DMS53 (cell line): Measurements from ENCODE around the gene CMPK2.
"Not testable (repeated sequence)": the region's sequence is repeated elsewhere in the genome, so short reads cannot be mapped to it uniquely, and the experiment has no call there.

Source experiments
- DNase-seq: peaks from one replicate; lab custom pipeline; 2025; lab: John Stamatoyannopoulos, UW

CMPK2 gene

DNA sequence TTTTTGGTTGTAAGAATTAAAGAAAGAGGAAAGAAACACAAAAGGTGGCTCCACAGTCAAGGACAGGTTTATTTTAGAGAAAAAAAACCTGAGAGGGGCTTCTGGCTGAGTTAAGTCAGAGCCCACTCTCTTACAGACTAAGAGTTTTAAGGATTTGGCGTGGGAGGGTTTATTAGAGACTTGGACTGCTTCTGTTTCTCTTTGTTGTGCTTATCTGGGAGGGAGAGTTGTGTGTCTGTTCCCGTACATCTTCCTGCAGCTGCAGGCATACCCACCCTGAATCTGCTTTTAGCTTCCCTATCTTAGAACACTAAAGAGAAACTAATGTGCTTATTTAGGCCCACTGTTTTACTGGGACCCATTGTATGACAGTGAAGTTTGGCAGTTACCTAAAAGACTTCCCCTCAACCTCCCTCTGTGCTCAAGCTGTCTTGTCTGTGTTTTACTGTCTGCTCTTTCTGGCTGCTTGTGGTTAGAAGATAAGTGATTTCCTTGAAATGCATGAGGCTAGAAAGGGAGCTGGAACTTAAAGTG is 14.6 kb upstream of the CMPK2 start:
- no peak for DNase-seq

DNA sequence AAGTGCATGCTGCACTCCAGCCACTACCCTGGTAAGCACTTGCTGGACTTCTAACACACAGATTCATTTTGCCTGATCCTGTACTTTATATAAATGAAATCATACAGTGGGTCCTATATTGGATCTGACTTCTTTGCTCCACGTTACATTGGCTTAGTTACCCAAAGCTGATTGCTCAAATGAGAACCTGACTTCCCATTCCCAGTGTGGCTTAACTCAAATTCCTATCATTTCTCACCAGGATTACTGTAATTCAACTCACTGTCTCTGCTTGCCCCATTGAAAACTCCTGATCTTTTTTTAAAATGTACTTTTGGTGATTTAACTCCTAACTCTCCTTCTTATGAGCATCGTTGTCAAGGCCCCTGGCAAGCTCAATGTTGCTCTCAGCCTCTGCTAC is 13.3 kb upstream of the CMPK2 start:
- no peak for DNase-seq

DNA sequence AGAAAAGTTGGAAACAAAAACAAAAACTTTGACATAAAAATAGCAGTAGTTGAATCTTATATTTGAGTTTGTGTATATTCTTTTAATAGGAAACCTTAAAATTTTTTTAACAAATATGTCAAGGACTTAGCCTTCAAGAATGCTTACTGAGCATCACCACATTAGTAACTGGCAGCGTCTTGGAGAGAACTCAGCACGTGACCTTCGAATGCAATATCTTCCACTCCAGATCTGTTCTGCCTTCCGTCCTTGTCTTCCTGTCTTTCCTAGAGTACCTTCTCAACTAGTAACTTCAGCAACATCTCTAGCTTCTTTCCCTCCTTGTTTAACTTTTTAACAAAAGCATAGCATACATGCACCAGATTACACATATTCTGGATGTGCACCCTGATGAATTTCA is 12.8 kb upstream of the CMPK2 start:
- DNase-seq: no peak

DNA sequence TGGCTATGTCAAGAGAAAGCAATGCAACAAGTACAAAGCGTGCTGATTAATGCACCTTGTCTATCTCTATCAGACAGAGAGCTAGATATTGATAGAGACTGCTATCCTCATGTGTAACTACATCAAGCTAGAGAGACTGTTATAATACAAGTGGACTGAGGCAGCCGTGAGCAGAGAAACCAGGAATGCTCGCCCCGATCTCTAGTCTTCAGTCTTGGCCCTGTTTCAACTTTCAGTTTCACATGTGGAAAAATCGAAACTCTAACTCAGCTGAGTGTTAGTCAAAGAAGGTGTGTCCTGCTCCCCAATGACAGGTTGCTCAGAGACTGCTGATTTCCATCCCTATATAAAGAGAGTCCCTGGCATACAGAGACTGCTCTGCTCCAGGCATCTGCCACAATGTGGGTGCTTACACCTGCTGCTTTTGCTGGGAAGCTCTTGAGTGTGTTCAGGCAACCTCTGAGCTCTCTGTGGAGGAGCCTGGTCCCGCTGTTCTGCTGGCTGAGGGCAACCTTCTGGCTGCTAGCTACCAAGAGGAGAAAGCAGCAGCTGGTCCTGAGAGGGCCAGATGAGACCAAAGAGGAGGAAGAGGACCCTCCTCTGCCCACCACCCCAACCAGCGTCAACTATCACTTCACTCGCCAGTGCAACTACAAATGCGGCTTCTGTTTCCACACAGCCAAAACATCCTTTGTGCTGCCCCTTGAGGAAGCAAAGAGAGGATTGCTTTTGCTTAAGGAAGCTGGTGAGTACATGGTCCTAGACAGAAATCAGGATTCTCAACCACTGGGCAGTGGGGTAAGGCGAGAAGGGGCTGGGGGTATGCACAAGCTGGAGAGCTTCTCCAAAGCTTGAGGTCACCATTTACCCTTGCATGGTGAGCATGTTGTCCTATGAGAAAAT is 11.9 kb upstream of the CMPK2 start, which contains the start of gene RSAD2:
Gene RSAD2, plus strand, starts transcription at position 376 of the 903 bp plus-strand sequence. Its CDS starts 24 bp downstream, at position 400.
- DNase-seq: peak; percentile 70

DNA sequence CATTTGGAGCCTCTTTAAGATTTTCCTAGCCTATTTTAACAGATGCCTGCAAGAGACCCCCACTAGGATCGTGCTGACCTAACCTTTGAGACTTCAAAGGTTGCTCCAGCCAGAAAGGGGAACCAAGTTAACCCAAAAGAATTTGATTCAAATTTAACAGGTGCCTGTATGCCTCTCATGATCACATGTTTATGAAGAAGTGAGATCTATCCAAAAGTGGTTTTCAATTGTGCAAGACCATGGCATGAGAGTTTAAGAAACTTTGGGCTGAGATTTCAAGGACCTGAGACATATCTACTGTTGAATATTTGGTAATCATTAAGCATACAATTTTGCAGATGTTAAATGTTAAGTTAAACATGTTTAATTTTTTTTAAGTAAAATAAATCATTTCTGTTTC is 10.6 kb upstream of the CMPK2 start:
- no peak for DNase-seq

DNA sequence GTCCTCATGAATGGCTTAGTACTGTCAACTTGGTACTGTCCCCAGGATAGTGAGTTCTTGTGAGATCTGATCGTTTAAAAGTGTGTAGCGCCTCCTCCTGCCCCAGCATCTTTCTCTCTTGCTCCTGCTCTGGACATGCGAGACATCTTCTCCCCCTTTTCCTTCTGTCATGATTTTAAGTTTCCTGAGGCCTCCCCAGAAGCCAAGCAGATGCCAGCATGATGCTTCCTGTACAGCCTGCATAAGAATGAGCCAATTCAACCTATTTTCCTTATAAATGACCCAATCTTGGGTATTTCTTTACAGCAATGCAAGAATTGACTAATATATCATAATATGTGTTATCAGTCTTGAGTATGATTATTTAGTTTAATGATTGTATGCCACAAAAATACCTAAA is 8.3 kb upstream of the CMPK2 start:
- DNase-seq: no peak

DNA sequence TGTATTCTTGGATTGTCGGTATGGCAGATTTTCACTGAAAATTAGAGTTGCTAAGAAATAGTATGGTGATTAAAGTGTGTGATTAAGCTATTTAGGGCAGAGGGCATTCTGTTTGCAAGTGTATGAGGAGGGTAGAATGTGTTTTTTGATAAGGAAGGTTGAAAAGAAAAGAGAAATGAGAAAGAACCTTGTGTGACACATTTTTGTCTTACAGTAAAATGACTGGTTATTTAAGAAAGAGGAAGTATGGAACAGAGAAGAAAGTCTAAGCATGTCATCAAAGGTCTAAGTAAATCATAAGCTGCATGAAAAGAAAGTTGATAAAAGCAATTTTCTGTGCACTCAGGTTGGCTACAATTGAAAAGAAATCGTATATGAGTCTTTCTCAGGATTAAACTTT is 6.7 kb upstream of the CMPK2 start:
- DNase-seq: no peak

DNA sequence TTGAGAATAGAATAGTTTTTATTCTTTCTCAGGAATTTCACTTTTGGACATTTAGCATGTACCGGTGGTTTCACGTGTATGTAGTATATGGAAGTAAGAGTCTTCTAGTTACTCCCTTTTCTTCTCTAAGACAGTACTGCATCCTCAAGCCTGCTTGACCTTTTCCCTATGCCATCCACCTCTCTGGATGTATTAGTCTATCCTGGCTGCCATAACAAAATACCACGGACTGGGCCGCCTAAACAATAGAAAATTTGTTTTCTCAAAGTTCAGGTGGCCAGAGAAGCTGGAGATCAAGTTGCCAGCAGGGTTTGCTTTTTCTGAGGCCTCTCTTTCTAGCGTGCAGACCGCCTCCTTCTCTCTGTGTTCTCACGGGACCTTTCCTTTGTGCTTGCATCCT is 1.3 kb upstream of the CMPK2 start:
- no peak for DNase-seq

DNA sequence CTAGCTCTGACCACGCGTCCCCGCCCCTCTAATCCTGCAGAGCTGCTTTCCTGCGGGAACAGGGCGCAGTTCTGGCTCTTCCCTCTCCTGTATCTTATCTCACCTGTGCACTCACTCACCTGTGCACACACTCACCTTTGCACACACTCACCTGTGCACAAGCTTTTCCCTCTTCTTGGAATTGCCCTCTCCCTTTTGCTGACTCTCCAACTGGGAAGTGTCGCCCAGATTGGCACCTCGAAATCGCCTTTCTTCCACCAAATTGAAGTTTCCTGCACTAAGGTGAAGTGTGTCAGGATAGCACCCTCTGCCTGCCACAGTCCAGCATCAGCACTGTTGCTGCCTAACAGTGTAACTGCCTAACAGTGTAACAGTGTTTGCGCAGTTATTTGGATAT is 566 bp upstream of the CMPK2 start:
- peak; percentile 67 for DNase-seq

DNA sequence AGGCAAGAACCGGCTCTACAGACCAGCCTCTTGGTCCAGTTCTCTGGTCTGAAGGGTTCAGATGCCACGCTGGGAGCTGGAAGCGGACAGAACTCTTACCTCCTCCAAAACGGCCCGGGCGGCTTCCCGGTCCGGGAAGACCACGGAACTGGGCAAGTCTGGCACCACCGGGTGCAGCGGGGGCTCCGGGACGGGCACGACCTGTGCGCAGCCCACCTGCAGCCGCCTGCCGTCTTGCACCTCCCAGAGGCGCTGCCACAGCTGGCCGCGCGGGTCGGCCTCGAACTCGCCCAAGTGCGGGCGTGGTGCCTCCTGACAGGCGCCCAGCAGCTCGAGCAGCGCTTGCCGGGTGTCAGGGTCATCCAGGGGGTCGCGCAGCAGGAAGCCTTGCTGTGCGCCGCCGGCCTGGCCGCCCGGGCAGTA is 773 bp downstream of the CMPK2 start:
- no peak for DNase-seq

DNA sequence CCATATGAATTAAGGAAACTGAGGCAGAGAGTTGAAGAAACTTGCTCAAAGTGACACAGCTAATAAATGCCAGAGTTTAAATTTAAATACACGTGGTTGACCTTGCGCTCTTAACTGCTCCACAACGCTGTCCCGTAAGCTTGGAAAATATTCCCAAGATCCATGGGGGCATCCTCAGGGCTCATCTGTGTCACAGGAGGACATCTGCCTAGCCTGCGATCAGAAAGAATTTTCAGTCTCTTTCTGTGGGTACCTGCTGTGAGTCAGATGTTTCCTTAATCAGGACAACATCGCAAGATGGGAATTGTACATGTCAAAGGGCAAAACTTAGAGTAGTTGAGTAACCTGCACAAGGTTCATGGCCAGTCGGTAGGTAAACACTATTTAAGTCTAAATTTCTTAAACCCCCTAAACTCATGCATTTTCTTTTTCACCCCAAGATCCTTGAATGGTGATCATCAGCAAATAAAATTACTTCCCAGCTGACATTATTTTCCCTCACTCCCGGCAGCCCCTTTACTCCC is 1.4 kb downstream of the CMPK2 start:
- DNase-seq: no peak

DNA sequence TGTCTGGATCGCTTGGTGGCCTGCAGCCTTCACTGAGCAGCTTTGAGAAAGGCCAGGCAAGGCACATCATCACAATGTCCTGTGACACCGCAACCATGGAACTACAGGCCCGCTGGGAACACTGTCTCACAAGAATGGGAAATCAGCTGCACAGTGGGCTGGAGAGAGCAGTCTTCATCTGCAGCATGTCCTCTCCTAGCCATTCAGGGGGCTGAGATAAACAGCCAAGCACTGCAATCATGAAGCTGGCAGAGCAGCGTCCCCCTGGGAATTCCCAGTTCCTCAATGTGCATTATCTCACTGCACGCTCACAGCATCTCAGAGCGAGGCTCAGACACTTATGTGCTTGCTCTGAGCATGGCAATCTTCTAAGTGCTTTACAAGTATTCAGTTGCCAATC is 1.9 kb downstream of the CMPK2 start:
- DNase-seq: no peak

DNA sequence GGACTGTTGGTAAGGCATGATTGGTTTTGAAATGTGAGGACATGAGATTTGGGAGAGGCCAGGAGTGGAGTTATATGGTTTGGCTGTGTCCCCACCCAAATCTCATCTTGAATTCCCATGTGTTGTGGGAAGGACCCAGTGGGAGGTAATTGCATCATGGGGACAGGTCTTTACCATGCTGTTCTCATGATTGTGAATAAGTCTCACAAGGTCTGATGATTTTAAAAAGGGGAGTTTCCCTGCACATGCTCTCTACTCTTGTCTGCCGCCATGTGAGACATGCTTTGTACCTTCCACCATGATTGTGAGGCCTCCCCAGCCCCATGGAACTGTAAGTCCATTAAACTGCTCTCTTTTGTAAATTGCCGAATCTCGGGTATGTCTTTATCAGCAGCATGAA is 5.4 kb downstream of the CMPK2 start:
- DNase-seq: no peak

DNA sequence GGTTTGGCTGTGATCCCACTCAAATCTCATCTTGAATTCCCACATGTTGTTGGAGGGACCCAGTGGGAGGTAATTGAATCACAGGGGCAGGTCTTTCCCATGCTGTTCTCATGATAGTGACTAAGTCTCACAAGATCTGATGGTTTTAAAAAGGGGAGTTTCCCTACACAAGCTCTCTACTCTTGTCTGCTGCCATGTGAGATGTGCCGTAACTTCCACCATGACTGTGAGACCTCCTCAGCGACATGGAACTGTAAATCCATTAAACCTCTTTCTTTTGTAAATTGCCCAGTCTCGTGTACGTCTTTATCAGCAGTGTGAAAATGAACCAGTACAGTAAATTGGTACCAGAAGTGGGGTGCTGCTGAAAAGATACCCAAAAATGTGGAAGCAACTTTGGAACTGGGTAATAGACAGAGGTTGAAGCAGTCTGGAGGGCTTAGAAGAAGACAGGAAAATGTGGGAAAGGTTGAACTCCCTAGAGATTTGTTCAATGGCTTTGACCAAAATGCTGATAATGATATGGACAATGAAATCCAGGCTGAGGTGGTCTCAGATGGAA is 7.2 kb downstream of the CMPK2 start:
- DNase-seq: not testable (repeated sequence)

DNA sequence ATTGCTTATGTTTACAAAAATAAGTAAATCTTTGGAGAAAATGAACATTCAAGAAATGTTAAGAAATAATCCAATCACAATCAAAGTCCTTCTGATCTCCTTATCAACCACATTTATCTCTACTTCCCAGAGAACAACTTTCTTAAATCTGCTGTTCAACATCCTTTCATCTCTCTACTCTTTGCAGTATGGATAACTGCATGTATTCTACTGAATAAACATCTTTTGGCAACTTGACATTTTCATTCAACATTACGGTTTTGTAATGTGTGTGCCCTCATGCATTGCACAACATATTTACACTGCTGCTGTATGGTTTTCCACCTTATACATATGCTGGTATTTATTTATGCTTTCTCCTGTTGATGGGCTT is 9.2 kb downstream of the CMPK2 start:
- no peak for DNase-seq

DNA sequence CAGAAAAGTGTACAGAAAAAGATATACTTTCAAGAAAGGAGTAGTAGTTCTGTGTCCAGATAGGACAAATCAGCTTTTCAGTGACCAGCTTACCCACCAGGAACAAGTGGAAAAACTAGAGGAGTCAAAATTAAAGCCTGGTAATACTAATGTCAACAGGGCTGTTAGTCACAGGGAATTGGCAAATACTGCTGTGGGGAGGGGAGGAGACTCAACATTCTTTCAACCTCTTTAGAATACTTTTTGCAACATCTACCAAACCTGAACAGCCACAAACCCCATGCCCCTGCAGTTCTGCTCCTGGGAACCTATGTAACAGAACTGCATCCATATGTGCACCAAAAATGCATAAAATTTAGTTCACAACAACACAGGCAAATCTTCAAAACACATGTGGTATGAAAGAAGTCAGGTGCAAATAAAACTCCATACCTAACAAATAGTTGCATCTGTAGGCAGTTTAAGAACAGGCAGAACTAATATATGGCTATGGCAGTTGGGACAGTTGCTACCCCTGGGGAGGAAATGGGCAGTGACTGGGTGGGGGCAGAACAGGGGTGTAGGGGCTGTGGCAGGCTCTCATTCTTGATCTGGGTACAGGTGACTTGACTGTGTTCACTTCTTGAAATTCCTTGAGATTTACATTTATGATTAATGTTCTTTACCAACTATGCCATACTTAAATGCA is 9.7 kb downstream of the CMPK2 start:
- DNase-seq: peak; percentile 58

DNA sequence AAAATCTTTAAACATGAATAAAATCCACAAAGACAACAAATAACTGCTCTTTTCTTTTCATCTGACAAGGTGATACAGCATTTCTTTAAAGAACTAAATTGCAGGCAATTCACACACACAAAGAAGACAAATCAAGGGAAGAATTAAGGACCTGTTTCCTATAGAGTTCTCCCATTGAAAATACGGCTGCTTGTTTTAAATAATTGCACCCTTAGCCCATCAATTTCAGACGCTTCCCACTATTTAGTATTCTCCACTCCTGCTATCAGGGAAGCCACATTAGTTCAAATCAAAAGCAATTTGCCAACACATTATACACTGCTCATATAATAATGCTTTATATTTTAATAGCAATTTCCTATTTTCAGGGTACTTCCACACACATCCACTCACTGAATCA is 11.3 kb downstream of the CMPK2 start:
- no peak for DNase-seq

DNA sequence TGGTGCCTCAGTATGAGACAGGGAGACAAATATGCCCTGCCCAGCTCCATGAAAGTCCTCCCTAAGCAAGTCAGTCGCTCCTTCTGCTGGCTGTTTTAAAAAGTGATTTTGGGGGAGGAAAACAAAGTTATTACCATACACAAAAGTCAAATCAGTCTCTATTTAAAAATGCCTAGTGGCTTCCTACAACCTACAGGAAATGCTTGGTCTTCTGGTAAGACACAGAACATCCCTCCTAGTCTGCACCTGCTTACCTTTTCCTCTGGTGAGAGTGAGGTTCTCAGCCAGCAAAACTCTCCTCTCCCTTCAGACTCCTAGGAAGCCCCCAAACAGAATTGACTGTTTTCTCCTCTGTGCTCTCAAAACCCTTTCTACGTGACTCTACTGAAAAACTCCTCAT is 13.5 kb downstream of the CMPK2 start:
- DNase-seq: no peak

DNA sequence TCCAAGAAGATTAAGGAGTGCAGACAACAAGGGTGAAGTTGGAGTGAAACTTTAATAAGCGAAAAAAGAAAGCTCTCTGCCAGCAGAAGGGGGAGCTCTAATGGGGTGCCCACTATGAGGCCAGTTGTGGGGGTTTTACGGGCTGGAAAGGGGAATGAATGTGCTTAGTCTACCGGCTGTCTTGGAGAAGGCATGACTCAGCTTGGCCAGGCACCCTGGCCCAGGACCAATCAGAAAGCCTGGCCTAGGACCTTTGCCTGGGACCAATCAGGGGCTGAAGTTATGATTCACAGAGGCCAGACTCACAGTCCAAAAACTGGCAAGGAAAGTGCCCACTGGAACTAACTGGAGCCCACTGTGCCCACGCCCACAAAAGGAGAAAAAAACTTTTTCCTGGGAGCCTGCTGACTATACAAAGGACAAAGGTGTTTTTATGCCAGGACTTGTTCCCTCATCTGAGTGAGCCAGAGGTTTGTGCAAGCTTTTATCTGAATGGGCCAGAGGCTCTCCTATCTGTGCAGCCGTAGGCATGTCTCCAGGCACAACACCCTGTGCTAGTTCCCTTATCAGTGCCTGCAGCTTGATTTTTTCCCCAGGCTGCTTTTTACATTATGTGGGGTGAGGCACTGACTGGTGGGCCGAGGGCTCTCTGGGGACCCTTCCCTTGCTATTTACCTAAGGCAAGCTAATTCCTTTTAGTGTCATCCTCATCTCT is 18.6 kb downstream of the CMPK2 start:
- DNase-seq: no peak

DNA sequence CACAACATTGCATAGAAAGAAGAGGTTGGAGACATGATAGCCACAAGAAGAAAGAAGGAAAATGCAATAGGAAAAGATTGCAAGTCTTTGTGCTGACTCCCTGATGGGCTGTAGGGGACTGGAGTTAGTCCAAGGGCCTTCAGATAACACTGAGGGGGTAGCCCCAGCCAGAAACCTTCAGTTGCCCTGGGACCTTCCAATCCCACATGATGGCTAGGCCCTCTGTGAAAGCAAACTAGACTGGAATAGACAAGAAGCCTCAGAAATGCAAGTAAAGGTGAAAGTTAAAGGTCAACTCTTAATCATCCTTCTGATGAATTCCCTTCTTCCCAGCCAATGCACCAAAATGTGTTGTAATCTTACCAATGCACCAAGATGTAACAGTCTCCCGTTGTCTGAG is 19.2 kb downstream of the CMPK2 start:
- no peak for DNase-seq

DNA sequence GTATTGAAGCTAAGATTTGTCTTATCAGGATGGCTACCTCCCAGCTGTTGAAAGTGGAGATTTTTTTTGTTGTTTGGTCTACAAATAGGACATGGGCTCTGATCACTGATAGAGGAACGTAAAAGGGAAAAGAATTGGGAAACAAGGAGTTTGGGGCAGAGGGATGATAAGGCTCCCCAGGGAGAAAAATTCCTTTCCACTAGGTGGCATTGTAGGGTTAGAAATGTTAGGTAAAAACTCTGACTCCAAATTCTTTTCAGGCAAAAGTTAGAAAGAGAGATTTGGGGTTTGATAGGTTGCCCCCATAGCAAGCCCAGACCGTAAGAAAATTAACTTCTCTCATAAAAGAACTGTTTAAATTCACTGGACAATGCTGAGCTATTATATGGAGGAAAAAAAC is 19.8 kb downstream of the CMPK2 start:
- DNase-seq: peak; percentile 41

DNA sequence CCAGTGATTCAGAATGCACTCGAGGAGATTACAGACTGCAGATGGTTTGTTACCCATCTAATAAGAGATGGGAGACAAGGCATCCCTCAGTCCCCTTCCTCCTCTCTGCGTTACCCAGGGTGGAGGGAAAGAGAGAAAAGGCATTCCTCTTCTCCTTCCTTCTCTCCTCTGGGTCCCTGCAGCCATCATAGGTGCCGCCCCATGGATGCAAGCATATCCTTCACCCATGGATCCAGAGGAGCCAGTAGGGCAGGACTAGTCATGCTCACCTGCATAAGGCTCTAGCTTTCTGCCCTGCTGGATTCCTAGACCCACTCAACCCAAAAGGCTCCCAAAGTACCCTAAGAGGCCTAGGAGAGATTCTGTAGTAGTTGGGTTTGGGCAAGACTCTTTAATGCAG is 20.4 kb downstream of the CMPK2 start:
- DNase-seq: peak; percentile 43
